CD4-positive, alpha-beta T cell (primary cell): ENCODE data around the gene AVPR1A. TPM values are rescaled to one million over a fixed set of nuclear protein-coding genes. Genes with fewer than 3 reads are reported as not detected.

Experiments used
- ATAC-seq: fragments of 200-7000 bp; cut with Tn5 transposase; one replicate; pipeline ENCODE4 v1.10.0; 2022; ENCODE audit warnings: mild to moderate bottlenecking; ENCODE audit not compliant: poor library complexity
- CTCF ChIA-PET: fragments of 350-600 bp; sonication (Branson Sonifier 250); formaldehyde crosslinking; loops from one replicate; lab custom pipeline; 2021; ENCODE audit warnings: antibody characterized with exemption, inconsistent platforms; lab: Charles Lee
- POLR2A ChIA-PET: fragments of 350-600 bp; sonication (Branson Sonifier 250); formaldehyde crosslinking; loops from one replicate; lab custom pipeline; 2021; ENCODE audit warnings: antibody characterized with exemption, inconsistent platforms; lab: Charles Lee
- DNase-seq, 14 experiments: peaks; one replicate each; pipeline ENCODE4 v3.0.0-alpha.2; 2013 to 2020; ENCODE audit warnings: mixed read lengths in 2 of 14
- H3K27ac ChIP-seq, 2 donors: one replicate each; pipeline versions ENCODE4 v1.5.1 to v1.7.0; 2013; ENCODE audit warnings: low read length in 2 of 2, low read depth in 1 of 2, mild to moderate bottlenecking in 1 of 2
- H3K27me3 ChIP-seq, 2 experiments: 1 replicate in 1 of 2; 2 replicates in 1 of 2; pipeline versions ENCODE4 v1.6.1 to v1.7.0; 2013; ENCODE audit warnings: low read length in 2 of 2, control low read depth in 1 of 2, mild to moderate bottlenecking in 1 of 2, moderate library complexity in 1 of 2; ENCODE audit not compliant: insufficient read depth in 2 of 2, control insufficient read depth in 1 of 2
- H3K36me3 ChIP-seq: one replicate; pipeline ENCODE4 v1.6.1; 2013; ENCODE audit warnings: low read length, control low read depth; ENCODE audit not compliant: insufficient read depth
- H3K4me1 ChIP-seq: one replicate; pipeline ENCODE4 v1.6.1; 2013; ENCODE audit warnings: low read length, control low read depth; ENCODE audit not compliant: insufficient read depth
- H3K4me3 ChIP-seq: one replicate; pipeline ENCODE4 v1.5.1; 2013; ENCODE audit warnings: mild to moderate bottlenecking, low read length, moderate library complexity
- H3K9me3 ChIP-seq, 2 experiments: 1 replicate in 1 of 2; 2 replicates in 1 of 2; pipeline versions ENCODE4 v1.6.1 to v1.7.0; 2013; ENCODE audit warnings: low read length in 2 of 2, mild to moderate bottlenecking in 2 of 2, control low read depth in 1 of 2, moderate library complexity in 1 of 2; ENCODE audit not compliant: control insufficient read depth in 1 of 2, insufficient read depth in 1 of 2
- H3K27ac Mint-ChIP-seq: one replicate; pipeline ENCODE4 v1.8.0; 2020; ENCODE audit warnings: mixed read lengths
- H3K27me3 Mint-ChIP-seq: one replicate; pipeline ENCODE4 v1.8.0; 2021; ENCODE audit warnings: mixed read lengths
- H3K36me3 Mint-ChIP-seq: one replicate; pipeline ENCODE4 v1.8.0; 2021; ENCODE audit warnings: low read depth, mixed read lengths
- H3K4me1 Mint-ChIP-seq: one replicate; pipeline ENCODE4 v1.8.0; 2021; ENCODE audit warnings: low read depth, mixed read lengths
- H3K4me3 Mint-ChIP-seq: one replicate; pipeline ENCODE4 v1.8.0; 2020; ENCODE audit warnings: mild to moderate bottlenecking, mixed read lengths
- H3K9me3 Mint-ChIP-seq: one replicate; pipeline ENCODE4 v1.8.0; 2020; ENCODE audit warnings: mixed read lengths
- intact Hi-C, 2 experiments: fragments of 100-400 bp; cut with DNase I in 1 of 2; cut with micrococcal nuclease in 1 of 2; formaldehyde crosslinking; loops; one replicate each; pipeline versions ENCODE4 v1.15.1 to v1.9.0; 2023 to 2025; cut with DNase I, micrococcal nuclease
- total RNA-seq, 174 experiments: library from RNA in 2 of 174; stranded (reverse) in 2 of 174; gene quantifications; one replicate each; pipeline ENCODE4 v1.2.3 and lab custom pipeline; 2021 to 2026
- TF ChIP-seq, protein P1 (sequence below): fragments of 200-600 bp; IDR thresholded peaks from one replicate; pipeline ENCODE4 v1.8.0; 2022; ENCODE audit warnings: antibody characterized with exemption, mild to moderate bottlenecking

Gene AVPR1A
- total RNA-seq, 2 experiments from 2014 or later, result not detected

DNA sequence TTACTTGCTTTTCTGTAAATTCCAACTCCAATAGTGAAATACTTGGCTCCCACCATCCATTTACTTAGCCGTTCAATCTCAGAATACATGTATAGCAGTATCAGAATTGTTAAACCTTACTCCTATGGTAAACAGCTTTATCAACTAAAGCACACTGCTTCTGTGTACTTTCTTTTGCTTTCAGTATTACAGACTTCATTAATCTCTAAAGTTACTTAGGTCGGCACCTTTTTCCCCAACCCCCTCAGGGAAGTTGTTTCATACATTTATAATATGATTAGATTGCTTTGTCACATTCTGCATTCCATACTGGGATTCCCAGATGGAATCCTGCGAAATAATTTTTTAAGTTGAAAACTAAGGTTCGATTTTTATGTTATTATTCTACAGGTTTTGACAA, 12.5 kb downstream of the AVPR1A start:
- no peaks in the 10 kb centered on the region for H3K27me3 ChIP-seq
- ATAC-seq, result no peak
- H3K4me1 ChIP-seq, result no peaks in the 10 kb centered on the region
- Mint-ChIP-seq H3K36me3 (no peaks in the 10 kb centered on the region), H3K9me3 (no peaks in the 10 kb centered on the region), H3K4me1 (no peaks in the 10 kb centered on the region), H3K27me3 (no peaks in the 10 kb centered on the region), H3K27ac (no peak overlapping the region), H3K4me3 (no peak overlapping the region)
- intact Hi-C loops, result no loop called here
- ChIA-PET POLR2A (no interaction called here), CTCF (no interaction called here)
- TF ChIP-seq, protein P1, sequence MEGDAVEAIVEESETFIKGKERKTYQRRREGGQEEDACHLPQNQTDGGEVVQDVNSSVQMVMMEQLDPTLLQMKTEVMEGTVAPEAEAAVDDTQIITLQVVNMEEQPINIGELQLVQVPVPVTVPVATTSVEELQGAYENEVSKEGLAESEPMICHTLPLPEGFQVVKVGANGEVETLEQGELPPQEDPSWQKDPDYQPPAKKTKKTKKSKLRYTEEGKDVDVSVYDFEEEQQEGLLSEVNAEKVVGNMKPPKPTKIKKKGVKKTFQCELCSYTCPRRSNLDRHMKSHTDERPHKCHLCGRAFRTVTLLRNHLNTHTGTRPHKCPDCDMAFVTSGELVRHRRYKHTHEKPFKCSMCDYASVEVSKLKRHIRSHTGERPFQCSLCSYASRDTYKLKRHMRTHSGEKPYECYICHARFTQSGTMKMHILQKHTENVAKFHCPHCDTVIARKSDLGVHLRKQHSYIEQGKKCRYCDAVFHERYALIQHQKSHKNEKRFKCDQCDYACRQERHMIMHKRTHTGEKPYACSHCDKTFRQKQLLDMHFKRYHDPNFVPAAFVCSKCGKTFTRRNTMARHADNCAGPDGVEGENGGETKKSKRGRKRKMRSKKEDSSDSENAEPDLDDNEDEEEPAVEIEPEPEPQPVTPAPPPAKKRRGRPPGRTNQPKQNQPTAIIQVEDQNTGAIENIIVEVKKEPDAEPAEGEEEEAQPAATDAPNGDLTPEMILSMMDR, result no peak
- H3K9me3 ChIP-seq, result no peaks in the 10 kb centered on the region
- H3K36me3 ChIP-seq, result no peaks in the 10 kb centered on the region
- no peak overlapping the region for H3K27ac ChIP-seq
- H3K4me3 ChIP-seq, result no peak overlapping the region
- DNase-seq, result no peak

DNA sequence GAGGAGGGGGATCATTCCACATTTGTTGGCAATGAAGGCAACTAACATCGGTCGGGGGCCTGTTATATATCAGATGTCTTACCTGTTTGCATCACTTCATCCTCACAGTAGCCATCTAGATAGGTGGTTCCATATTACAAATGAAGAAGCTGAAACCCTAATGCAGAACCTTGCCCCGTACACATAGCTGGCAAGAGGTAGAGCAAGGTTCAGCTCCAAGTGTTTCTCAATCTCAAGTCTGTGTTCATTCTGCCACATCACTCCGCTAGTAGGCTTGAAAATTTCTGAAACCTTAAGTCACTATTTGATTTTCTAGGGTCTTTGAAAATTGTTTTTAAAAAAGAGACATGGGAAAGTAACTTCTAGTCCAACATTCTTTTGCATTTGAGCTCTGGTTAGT, 17.0 kb downstream of the AVPR1A start:
- Mint-ChIP-seq H3K27ac (no peak overlapping the region), H3K4me1 (no peaks in the 10 kb centered on the region), H3K27me3 (no peaks in the 10 kb centered on the region), H3K36me3 (no peaks in the 10 kb centered on the region), H3K9me3 (no peaks in the 10 kb centered on the region), H3K4me3 (no peak overlapping the region)
- TF ChIP-seq, protein P1, result no peak
- H3K36me3 ChIP-seq, result no peaks in the 10 kb centered on the region
- ATAC-seq (no peak), DNase-seq (no peak)
- H3K27ac ChIP-seq, result no peak overlapping the region
- intact Hi-C loops, result no loop called here
- ChIA-PET POLR2A (no interaction called here), CTCF (no interaction called here)
- no peak overlapping the region for H3K4me3 ChIP-seq
- H3K4me1 ChIP-seq, result no peaks in the 10 kb centered on the region
- no peaks in the 10 kb centered on the region for H3K9me3 ChIP-seq
- no peaks in the 10 kb centered on the region for H3K27me3 ChIP-seq

DNA sequence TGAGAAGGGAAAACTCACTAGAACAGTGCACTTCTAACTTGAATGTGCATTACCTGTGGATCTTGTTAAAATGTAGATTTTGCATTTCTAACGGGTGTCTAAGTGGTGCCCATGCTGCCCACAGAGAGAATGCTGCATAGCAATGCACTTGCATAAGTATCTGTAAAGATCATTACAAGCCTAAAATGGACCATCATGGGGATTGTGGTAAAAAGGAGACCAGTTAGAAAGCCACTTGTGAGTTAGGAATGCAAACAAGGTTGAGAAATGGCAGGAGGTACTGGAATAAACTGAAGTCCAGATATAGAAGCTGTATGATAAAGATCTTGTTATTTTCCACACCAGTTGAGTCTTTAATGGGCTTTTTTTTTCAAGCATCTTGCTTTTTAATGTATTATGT, 18.8 kb downstream of the AVPR1A start:
- ATAC-seq (no peak), DNase-seq (no peak)
- H3K36me3 ChIP-seq, result no peaks in the 10 kb centered on the region
- Mint-ChIP-seq H3K4me1 (no peaks in the 10 kb centered on the region), H3K27ac (no peak overlapping the region), H3K36me3 (no peaks in the 10 kb centered on the region), H3K9me3 (no peaks in the 10 kb centered on the region), H3K4me3 (no peak overlapping the region), H3K27me3 (no peaks in the 10 kb centered on the region)
- no peaks in the 10 kb centered on the region for H3K27me3 ChIP-seq
- POLR2A ChIA-PET, result no interaction called here
- intact Hi-C loops, result no loop called here
- TF ChIP-seq, protein P1, result no peak
- no peaks in the 10 kb centered on the region for H3K4me1 ChIP-seq
- no peaks in the 10 kb centered on the region for H3K9me3 ChIP-seq
- H3K27ac ChIP-seq, result no peak overlapping the region
- CTCF ChIA-PET, result no interaction called here
- no peak overlapping the region for H3K4me3 ChIP-seq
